ENCODE data around the gene MAML3. TPM values are rescaled to one million over a fixed set of nuclear protein-coding genes. Genes with fewer than 3 reads are reported as not detected.

MAML3 gene
- total RNA-seq, 1 donor from 2014 or later: 2.7 TPM

- H3K27me3 ChIP-seq (ENCODE audit: control insufficient read depth, insufficient read depth, low read length): no peaks in the 10 kb centered on the region
- H3K36me3 ChIP-seq (ENCODE audit: control insufficient read depth, insufficient read depth, low read length): no peaks in the 10 kb centered on the region
- H3K4me3 ChIP-seq (ENCODE audit: low read depth, low read length): no peak overlapping the region
- no peak for DNase-seq (ENCODE audit: low read depth)
- no peak for TF ChIP-seq CTCF (IDR thresholded peaks at IDR 0.05; ENCODE audit: insufficient read depth, low read length, poor library complexity, severe bottlenecking)
These were observed 167.1 kb downstream of the MAML3 start for GRCh38 chr4:139986689-139987501.

- H3K4me3 ChIP-seq (ENCODE audit: low read depth, low read length): no peak overlapping the region
- no peak for TF ChIP-seq CTCF (IDR thresholded peaks at IDR 0.05; ENCODE audit: insufficient read depth, low read length, poor library complexity, severe bottlenecking)
- no peaks in the 10 kb centered on the region for H3K27me3 ChIP-seq (ENCODE audit: control insufficient read depth, insufficient read depth, low read length)
- no peak for DNase-seq (ENCODE audit: low read depth)
- H3K36me3 ChIP-seq (ENCODE audit: control insufficient read depth, insufficient read depth, low read length): no peaks in the 10 kb centered on the region
These were observed 167.9 kb downstream of the MAML3 start for GRCh38 chr4:139986106-139986505.

- DNase-seq (ENCODE audit: low read depth): no peak
- Histone ChIP-seq H3K27me3 (ENCODE audit: control insufficient read depth, insufficient read depth, low read length) (no peaks in the 10 kb centered on the region), H3K36me3 (ENCODE audit: control insufficient read depth, insufficient read depth, low read length) (no peaks in the 10 kb centered on the region), H3K4me3 (ENCODE audit: low read depth, low read length) (no peak overlapping the region)
- no peak for TF ChIP-seq CTCF (IDR thresholded peaks at IDR 0.05; ENCODE audit: insufficient read depth, low read length, poor library complexity, severe bottlenecking)
These were observed 168.6 kb downstream of the MAML3 start for GRCh38 chr4:139985401-139985800.

GRCh38 chr4:139984471-139984870 is 169.5 kb downstream of the MAML3 start:
- no peaks in the 10 kb centered on the region for H3K27me3 ChIP-seq (ENCODE audit: control insufficient read depth, insufficient read depth, low read length)
- no peaks in the 10 kb centered on the region for H3K36me3 ChIP-seq (ENCODE audit: control insufficient read depth, insufficient read depth, low read length)
- no peak for DNase-seq (ENCODE audit: low read depth)
- TF ChIP-seq CTCF (IDR thresholded peaks at IDR 0.05; ENCODE audit: insufficient read depth, low read length, poor library complexity, severe bottlenecking): no peak
- no peak overlapping the region for H3K4me3 ChIP-seq (ENCODE audit: low read depth, low read length)

- no peak for TF ChIP-seq CTCF (IDR thresholded peaks at IDR 0.05; ENCODE audit: insufficient read depth, low read length, poor library complexity, severe bottlenecking)
- H3K4me3 ChIP-seq (ENCODE audit: low read depth, low read length): no peak overlapping the region
- no peaks in the 10 kb centered on the region for H3K27me3 ChIP-seq (ENCODE audit: control insufficient read depth, insufficient read depth, low read length)
- H3K36me3 ChIP-seq (ENCODE audit: control insufficient read depth, insufficient read depth, low read length): no peaks in the 10 kb centered on the region
- no peak for DNase-seq (ENCODE audit: low read depth)
These were observed 175.3 kb downstream of the MAML3 start for GRCh38 chr4:139978692-139979091.

Data from kidney epithelial cell (primary cell).